H1 (cell line): ENCODE data around the gene FOXD2.

Experiments used
- ATF2 ChIP-seq: IDR thresholded peaks from 2 replicates; pipeline ENCODE4 v1.6.1; 2012; ENCODE audit warnings: low read length, inconsistent platforms
- CTCF ChIP-seq, 3 experiments: IDR thresholded peaks; 1 replicate in 2 of 3; 2 replicates in 1 of 3; pipeline versions ENCODE4 v1.5.1 to v1.6.1; 2011; ENCODE audit warnings: low read length in 3 of 3, mild to moderate bottlenecking in 3 of 3, inconsistent platforms in 2 of 3, low read depth in 1 of 3, moderate library complexity in 1 of 3; ENCODE audit not compliant: insufficient read depth in 1 of 3; ENCODE audit errors: control extremely low read depth in 1 of 3
- KDM5A ChIP-seq: fragments of 200-600 bp; IDR thresholded peaks from 2 replicates; pipeline ENCODE4 v1.7.1; 2012; ENCODE audit warnings: mild to moderate bottlenecking, low read length, inconsistent platforms, mixed read lengths
- NRF1 ChIP-seq: IDR thresholded peaks from 2 replicates; pipeline ENCODE4 v1.6.1; 2011; ENCODE audit warnings: mild to moderate bottlenecking, low read depth, low read length, improper control_type of control experiment
- POLR2A ChIP-seq, 2 experiments: IDR thresholded peaks; 1 replicate in 1 of 2; 2 replicates in 1 of 2; pipeline ENCODE4 v1.6.1; 2011; ENCODE audit warnings: low read depth in 2 of 2, low read length in 2 of 2, mild to moderate bottlenecking in 2 of 2; ENCODE audit errors: control extremely low read depth in 1 of 2
- SIN3A ChIP-seq, 2 experiments: IDR thresholded peaks in 1 of 2; conservative IDR thresholded peaks in 1 of 2; 2 replicates each; pipeline ENCODE4 v1.6.1; 2011 to 2012; ENCODE audit warnings: low read length in 2 of 2, improper control_type of control experiment in 1 of 2, low read depth in 1 of 2, mild to moderate bottlenecking in 1 of 2
- SP1 ChIP-seq: IDR thresholded peaks from 2 replicates; pipeline ENCODE4 v1.6.1; 2011; ENCODE audit warnings: low read depth, low read length
- ZNF274 ChIP-seq: IDR thresholded peaks from 2 replicates; pipeline ENCODE4 v1.7.0; 2012; ENCODE audit warnings: low read length, borderline replicate concordance; ENCODE audit errors: extremely low read depth

- TF ChIP-seq KDM5A (no peak), CTCF (IDR thresholded peaks at IDR 0.05; ENCODE audit: control extremely low read depth in 1 of 3, insufficient read depth in 1 of 3, low read depth in 1 of 3, low read length in 3 of 3) (no peak), SIN3A (conservative IDR thresholded peaks at IDR 0.05 in 1 of 2, IDR thresholded peaks at IDR 0.05 in 1 of 2; ENCODE audit: low read depth in 1 of 2, low read length in 2 of 2) (no peak), POLR2A (IDR thresholded peaks at IDR 0.05; ENCODE audit: control extremely low read depth in 1 of 2, low read depth in 2 of 2, low read length in 2 of 2) (no peak), NRF1 (no peak), ZNF274 (no peak), ATF2 (no peak), SP1 (no peak)
These were observed 20.4 kb upstream of the FOXD2 start for GRCh38 chr1:47417170-47418044.
